NB4 (cell line): ENCODE data around the gene GNG5.
"Not testable (repeated sequence)": the region's sequence is repeated elsewhere in the genome, so short reads cannot be mapped to it uniquely, and the experiment has no call there.

Experiments
- DNase-seq: peaks from one replicate; pipeline ENCODE4 v3.0.0; 2010; ENCODE audit warnings: low read depth
- H3K4me3 ChIP-seq: one replicate; pipeline ENCODE4 v1.5.1; 2011; ENCODE audit warnings: mild to moderate bottlenecking, low read depth, low read length, moderate library complexity
- CTCF ChIP-seq: IDR thresholded peaks from one replicate; pipeline ENCODE4 v1.5.1; 2012; ENCODE audit warnings: low read depth, low read length
- MAX ChIP-seq: IDR thresholded peaks from 2 replicates; pipeline ENCODE4 v1.6.1; 2011; ENCODE audit warnings: low read depth, low read length
- MYC ChIP-seq: IDR thresholded peaks from 2 replicates; pipeline ENCODE4 v1.6.1; 2011; ENCODE audit warnings: low read depth, low read length
- POLR2A ChIP-seq: IDR thresholded peaks from 2 replicates; pipeline ENCODE4 v1.6.1; 2011; ENCODE audit warnings: mild to moderate bottlenecking; ENCODE audit not compliant: insufficient read length; ENCODE audit errors: extremely low read depth

Gene GNG5

GRCh38 chr1:84462118-84462517 is 44.3 kb downstream of the GNG5 start:
- no peak overlapping the region for H3K4me3 ChIP-seq
- no peak for TF ChIP-seq POLR2A
- TF ChIP-seq CTCF = no peak
- TF ChIP-seq MYC = no peak
- no peak for TF ChIP-seq MAX
- peak; percentile 38 for DNase-seq

GRCh38 chr1:84452436-84452835 is 53.9 kb downstream of the GNG5 start:
- TF ChIP-seq POLR2A = no peak
- TF ChIP-seq MAX = no peak
- no peak for TF ChIP-seq MYC

GRCh38 chr1:84450910-84451309 is 55.5 kb downstream of the GNG5 start:
- no peak overlapping the region for H3K4me3 ChIP-seq
- peak; percentile 19 for DNase-seq
- TF ChIP-seq MAX (no peak), POLR2A (no peak), CTCF (no peak), MYC (no peak)

More at GRCh38 chr1:84452436-84452835, 53.9 kb downstream of the GNG5 start:
- no peak for DNase-seq
- no peak overlapping the region for H3K4me3 ChIP-seq

- DNase-seq, H3K4me3 ChIP-seq: not testable (repeated sequence)
Measured at GRCh38 chr1:84448704-84449103, 57.7 kb downstream of the GNG5 start.
